A204.1 (cell line): ENCODE results near the gene JARID2.

ENCODE experiments used
- FAIRE-seq: peaks from 2 replicates; lab custom pipeline; 2012; peaks lifted over from hg19 to GRCh38; lab: Jason Lieb, UNC

The JARID2 gene

GRCh38 chr6:15550546-15551123, 304.8 kb downstream of the JARID2 start:
- FAIRE-seq, result no peak

DNA sequence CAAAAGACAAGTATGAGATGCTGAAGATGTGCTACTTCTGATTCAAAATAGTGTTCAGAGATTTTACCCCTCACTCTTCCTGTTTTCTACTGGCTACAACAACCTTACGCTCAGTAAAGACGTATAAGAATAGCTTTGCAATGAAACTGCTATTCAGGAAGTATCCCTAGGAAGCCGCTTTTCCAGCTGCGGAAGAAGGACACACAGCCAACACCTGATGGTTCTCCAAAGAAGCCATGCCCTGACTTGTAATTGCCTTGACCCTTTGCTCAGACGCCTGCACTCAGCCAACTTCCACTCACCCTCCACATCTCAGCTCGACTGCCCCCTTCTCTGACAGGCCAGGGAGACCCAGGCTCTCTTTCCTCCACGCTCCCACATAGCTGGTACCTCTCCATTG, 305.4 kb downstream of the JARID2 start:
- FAIRE-seq, result no peak

- no peak for FAIRE-seq
These were observed 305.9 kb downstream of the JARID2 start for GRCh38 chr6:15551798-15552197.

- FAIRE-seq, result no peak
These were observed 307.2 kb downstream of the JARID2 start for GRCh38 chr6:15553031-15553430.

DNA sequence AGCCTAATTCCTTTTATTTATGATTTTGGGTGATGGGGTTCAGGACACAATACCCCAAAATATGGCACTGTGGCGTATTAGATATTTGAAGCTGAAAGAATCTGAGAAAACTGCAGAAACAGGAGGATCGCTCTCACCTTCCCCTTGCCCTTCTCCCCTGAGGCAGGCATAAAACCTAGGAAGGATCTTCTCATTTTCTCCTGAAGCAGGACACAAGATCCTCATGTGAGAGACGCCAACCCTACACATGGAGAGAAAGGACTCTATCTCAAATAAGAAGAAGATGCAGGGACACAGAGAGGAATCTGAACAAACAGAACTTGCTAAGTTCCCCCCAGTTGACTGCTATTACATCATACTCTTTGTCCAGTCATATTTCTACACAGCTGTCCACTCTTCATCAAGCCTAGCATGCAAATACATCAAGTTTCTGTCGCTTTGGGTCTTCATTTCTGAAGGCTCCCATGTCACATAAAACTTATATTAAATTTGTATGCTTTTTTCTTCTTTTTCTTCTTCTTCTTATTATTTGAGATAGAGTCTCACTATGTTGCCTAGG, 307.9 kb downstream of the JARID2 start:
- FAIRE-seq, result no peak

DNA sequence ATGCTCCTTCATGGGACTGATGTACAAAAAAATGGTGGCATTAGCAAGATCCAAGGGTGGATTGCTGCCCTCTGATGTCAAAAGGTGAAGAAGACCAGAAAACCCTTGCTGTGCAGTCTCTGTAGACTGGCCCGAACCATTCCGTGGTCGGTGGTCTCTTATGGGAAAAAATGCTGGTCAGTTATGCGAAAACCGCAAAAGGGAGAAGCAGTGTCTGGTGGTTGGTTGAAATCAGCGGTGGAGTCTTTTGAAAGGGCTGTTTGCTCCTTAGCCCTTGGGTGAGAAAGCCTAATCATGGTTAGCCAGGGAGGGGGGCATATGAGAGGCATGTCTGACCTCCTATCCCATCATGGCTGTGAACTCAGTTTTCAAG, 308.8 kb downstream of the JARID2 start:
- FAIRE-seq, result no peak

GRCh38 chr6:15555101-15556038, 309.5 kb downstream of the JARID2 start:
- no peak for FAIRE-seq

GRCh38 chr6:15556711-15557110, 310.8 kb downstream of the JARID2 start:
- no peak for FAIRE-seq

- FAIRE-seq, result no peak
These were observed 311.3 kb downstream of the JARID2 start for GRCh38 chr6:15557174-15557573.

DNA sequence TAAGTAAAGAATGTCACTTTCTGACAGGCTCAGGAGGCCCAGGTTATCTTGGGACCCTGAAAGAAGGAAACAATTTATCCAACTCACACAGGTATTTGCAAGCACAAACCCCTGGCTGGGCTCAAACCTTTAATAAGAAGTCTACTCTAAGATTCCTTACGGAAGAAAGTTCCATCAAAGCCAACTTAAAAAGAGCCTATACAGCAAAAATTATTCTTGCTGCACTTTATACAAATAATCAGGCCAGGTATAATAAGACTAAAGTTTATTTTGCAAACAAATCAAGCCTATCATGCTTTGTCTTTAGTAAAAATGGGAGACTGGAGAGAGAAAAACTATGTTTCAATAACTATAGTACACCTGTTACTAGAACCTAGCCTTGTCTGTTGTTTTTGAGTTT, 314.8 kb downstream of the JARID2 start:
- FAIRE-seq, result no peak

DNA sequence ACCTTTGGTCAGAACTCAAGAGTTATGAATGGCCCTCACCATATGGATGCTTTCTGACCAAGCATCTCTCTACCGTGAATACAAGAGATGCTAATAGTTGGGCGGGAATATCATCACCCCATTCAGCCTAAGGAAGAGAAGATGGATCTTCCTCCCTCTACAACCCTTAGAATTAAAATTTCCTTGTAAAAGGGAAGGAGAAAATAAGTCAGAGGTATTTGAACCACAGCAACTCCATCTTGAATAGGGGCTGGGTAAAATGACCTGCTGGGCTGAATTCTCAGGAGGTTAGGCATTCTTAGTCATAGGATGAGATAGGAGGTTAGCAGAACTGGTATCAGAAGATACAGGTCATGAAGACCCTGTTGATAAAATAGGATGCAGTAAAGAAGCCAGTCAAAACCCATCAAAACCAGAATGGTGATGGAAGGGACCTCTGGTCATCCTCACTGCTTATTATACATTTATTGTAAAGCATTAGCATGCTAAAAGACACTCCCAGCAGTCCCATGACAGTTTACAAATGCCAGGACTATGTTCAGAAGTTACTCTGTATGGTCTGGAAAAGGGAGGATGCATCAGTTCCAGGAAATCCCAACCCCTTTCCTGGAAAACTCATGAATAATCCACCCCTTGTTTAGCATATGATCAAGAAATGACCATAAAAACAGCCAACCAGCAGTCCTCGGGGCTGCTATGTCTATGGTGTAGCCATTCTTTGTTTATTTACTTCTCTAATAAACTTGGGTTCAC, 315.8 kb downstream of the JARID2 start:
- no peak for FAIRE-seq

GRCh38 chr6:15562977-15563376, 317.1 kb downstream of the JARID2 start:
- FAIRE-seq, result no peak

- no peak for FAIRE-seq
These were observed 323.4 kb downstream of the JARID2 start for GRCh38 chr6:15569035-15569995.

- FAIRE-seq, result no peak
These were observed 324.3 kb downstream of the JARID2 start for GRCh38 chr6:15570171-15570570.
